Measurements from ENCODE around the gene SRSF10.

The SRSF10 gene

DNA sequence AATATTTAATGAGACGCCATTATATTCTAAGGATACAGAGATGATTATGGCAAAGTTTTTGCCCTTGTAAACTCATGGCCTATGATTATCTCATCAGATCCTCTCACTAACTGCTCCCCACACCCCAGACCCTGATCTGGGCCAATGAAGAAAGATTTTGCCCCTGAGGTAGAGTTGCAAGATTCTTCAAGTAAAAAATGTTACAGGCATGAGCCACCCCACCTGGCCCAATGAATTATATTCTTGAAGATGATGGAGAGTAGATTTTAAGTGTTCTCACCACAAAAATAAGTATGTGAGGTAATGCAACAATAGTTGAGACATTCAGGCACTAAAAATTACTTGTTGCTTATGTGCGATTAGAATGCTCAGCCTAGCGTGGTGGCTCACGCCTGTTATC is 65.2 kb downstream of the SRSF10 start:
- TF ChIP-seq, protein P1, sequence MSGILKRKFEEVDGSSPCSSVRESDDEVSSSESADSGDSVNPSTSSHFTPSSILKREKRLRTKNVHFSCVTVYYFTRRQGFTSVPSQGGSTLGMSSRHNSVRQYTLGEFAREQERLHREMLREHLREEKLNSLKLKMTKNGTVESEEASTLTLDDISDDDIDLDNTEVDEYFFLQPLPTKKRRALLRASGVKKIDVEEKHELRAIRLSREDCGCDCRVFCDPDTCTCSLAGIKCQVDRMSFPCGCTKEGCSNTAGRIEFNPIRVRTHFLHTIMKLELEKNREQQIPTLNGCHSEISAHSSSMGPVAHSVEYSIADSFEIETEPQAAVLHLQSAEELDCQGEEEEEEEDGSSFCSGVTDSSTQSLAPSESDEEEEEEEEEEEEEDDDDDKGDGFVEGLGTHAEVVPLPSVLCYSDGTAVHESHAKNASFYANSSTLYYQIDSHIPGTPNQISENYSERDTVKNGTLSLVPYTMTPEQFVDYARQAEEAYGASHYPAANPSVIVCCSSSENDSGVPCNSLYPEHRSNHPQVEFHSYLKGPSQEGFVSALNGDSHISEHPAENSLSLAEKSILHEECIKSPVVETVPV (CRISPR knock-in tag; IDR thresholded peaks at IDR 0.05): no peak
- no peak for TF ChIP-seq TOX (CRISPR knock-in tag; IDR thresholded peaks at IDR 0.05; ENCODE audit: borderline replicate concordance)
- TF ChIP-seq ZNF565 (CRISPR knock-in tag; conservative IDR thresholded peaks at IDR 0.05; ENCODE audit: low read depth): no peak
- no peak for TF ChIP-seq ARNTL (CRISPR knock-in tag; IDR thresholded peaks at IDR 0.05; ENCODE audit: borderline replicate concordance, low read depth)
- no peak for TF ChIP-seq ZFP30 (CRISPR knock-in tag; IDR thresholded peaks at IDR 0.05)
- no peak for ATAC-seq
